GM12891 (cell line): ENCODE measurements around the gene LYPD4.

ENCODE experiments used
- PAX5 ChIP-seq: IDR thresholded peaks from 2 replicates; pipeline ENCODE4 v1.6.1; 2011; ENCODE audit warnings: low read length, moderate library complexity, mild to moderate bottlenecking; ENCODE audit not compliant: insufficient read depth, severe bottlenecking
- POLR2A ChIP-seq: IDR thresholded peaks from 2 replicates; pipeline ENCODE4 v1.6.1; 2011; ENCODE audit warnings: low read depth, low read length, control low read depth
- POLR2AphosphoS5 ChIP-seq: IDR thresholded peaks from 2 replicates; pipeline ENCODE4 v1.6.1; 2011; ENCODE audit warnings: low read depth, low read length, control low read depth
- SPI1 ChIP-seq: IDR thresholded peaks from 2 replicates; pipeline ENCODE4 v1.6.1; 2011; ENCODE audit warnings: low read depth, low read length, control low read depth
- TAF1 ChIP-seq: IDR thresholded peaks from 2 replicates; pipeline ENCODE4 v1.6.1; 2011; ENCODE audit warnings: low read depth, low read length, control low read depth

DNA sequence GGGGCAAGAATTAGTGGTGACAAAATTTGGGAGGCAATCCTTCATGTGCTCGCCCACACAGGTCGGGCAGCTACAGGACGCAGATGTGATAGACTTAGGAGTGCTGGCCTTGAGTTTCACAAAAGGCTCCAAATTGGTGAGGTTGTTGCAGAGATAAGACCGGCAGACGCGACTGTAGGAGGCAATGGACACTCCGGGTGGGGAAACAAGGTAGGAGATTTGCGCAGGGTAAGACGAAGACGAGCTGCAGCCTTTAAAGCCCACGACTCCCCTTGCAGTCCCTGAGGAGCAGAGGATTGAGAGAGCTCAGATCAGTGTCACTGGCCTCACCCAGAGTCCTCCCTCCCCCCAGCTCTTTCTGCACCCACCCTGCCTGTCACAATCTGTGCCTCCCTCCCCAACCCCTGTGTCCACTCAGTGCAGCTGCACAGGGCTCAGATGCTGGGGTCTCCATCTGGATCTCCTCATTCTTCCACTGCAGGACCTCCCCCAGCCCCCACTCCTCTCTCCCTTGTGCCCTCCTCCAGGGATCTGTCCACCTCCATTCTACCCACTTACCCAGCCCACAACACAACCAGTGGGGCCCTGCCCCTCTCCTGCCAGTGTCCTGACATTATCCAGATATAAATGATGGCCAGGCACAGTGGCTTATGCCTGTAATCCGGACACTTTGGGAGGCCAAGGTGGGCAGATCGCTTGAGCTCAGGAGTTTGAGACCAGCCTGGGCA, 6.3 kb downstream of the LYPD4 start:
- TF ChIP-seq POLR2A (no peak), POLR2AphosphoS5 (no peak), TAF1 (no peak), PAX5 (no peak), SPI1 (no peak)
